Endothelial cell of umbilical vein (primary cell): Measurements from ENCODE around the gene AUTS2. TPM values are rescaled to one million over a fixed set of nuclear protein-coding genes. Genes with fewer than 3 reads are reported as not detected.

Source experiments
- BruUV-seq: library from RNA; stranded (reverse); fragments of 400-500 nt; replicated peaks from 2 replicates; lab custom pipeline; 2021; lab: Mats Ljungman, UMichigan
- CTCF ChIA-PET: fragments of 300-600, 350-600 bp; sonication (Branson Sonifier 250); formaldehyde crosslinking; loops from one replicate; lab custom pipeline; 2021; ENCODE audit warnings: antibody characterized with exemption, inconsistent platforms; lab: Charles Lee
- POLR2A ChIA-PET: fragments of 300-600, 350-600 bp; sonication (Branson Sonifier 250); formaldehyde crosslinking; loops from one replicate; lab custom pipeline; 2021; ENCODE audit warnings: antibody characterized with exemption, inconsistent platforms; lab: Charles Lee
- DNase-seq: peaks from one replicate; pipeline ENCODE4 v3.0.0-alpha.2; 2011; ENCODE audit warnings: low read depth, low spot score
- FAIRE-seq: peaks from 2 replicates; lab custom pipeline; 2011; peaks lifted over from hg19 to GRCh38; lab: Jason Lieb, UNC
- H2AFZ ChIP-seq: 2 replicates; pipeline ENCODE4 v1.6.0; 2012; ENCODE audit warnings: low read depth, low read length, control low read depth, inconsistent platforms
- H3K27ac ChIP-seq: 2 replicates; pipeline ENCODE4 v1.5.1; 2011; ENCODE audit warnings: low read depth, mild to moderate bottlenecking, control low read depth, low read length, moderate library complexity; ENCODE audit not compliant: insufficient read depth
- H3K27me3 ChIP-seq, 2 experiments: 2 replicates each; pipeline versions ENCODE4 v1.6.0 to v1.6.1; 2011; ENCODE audit warnings: low read length in 2 of 2, mixed read lengths in 1 of 2; ENCODE audit not compliant: control insufficient read depth in 2 of 2, insufficient read depth in 2 of 2
- H3K36me3 ChIP-seq, 2 experiments: 2 replicates in 1 of 2; 3 replicates in 1 of 2; pipeline ENCODE4 v1.5.1; 2011; ENCODE audit warnings: low read length in 2 of 2, mild to moderate bottlenecking in 1 of 2, moderate library complexity in 1 of 2; ENCODE audit not compliant: control insufficient read depth in 2 of 2, insufficient read depth in 2 of 2; ENCODE audit errors: extremely low read depth in 1 of 2
- H3K4me1 ChIP-seq: 3 replicates; pipeline ENCODE4 v1.5.1; 2011; ENCODE audit warnings: mild to moderate bottlenecking, low read length; ENCODE audit not compliant: control insufficient read depth, insufficient read depth; ENCODE audit errors: extremely low read depth
- H3K4me2 ChIP-seq: 2 replicates; pipeline ENCODE4 v1.6.1; 2011; ENCODE audit warnings: low read length, control low read depth, mixed read lengths; ENCODE audit not compliant: insufficient read depth
- H3K4me3 ChIP-seq, 3 experiments: fragments of 200-600 bp in 1 of 3; sonication (generic), shearing (Covaris generic) in 1 of 3; replicated peaks in 1 of 3; 2 replicates each; pipeline ENCODE4 v1.5.1; 2011 to 2016; ENCODE audit warnings: control low read depth in 3 of 3, low read length in 3 of 3, mild to moderate bottlenecking in 2 of 3, inconsistent platforms in 1 of 3, low read depth in 1 of 3, moderate library complexity in 1 of 3; ENCODE audit not compliant: insufficient read depth in 1 of 3
- H3K79me2 ChIP-seq: 2 replicates; pipeline ENCODE4 v1.6.0; 2012; ENCODE audit warnings: low read length, inconsistent platforms; ENCODE audit not compliant: control insufficient read depth, insufficient read depth
- H3K9ac ChIP-seq: replicated peaks from 2 replicates; pipeline ENCODE3; 2011; ENCODE audit warnings: low read length, control low read depth; ENCODE audit not compliant: insufficient read depth; ENCODE audit errors: extremely low read depth
- H3K9me1 ChIP-seq: replicated peaks from 3 replicates; pipeline ENCODE4 v1.6.0; 2011; ENCODE audit warnings: mild to moderate bottlenecking, low read length; ENCODE audit not compliant: control insufficient read depth, insufficient read depth; ENCODE audit errors: extremely low read depth
- H3K9me3 ChIP-seq: replicated peaks from 2 replicates; pipeline ENCODE4 v1.5.1; 2012; ENCODE audit warnings: low read length, inconsistent platforms; ENCODE audit not compliant: control insufficient read depth, insufficient read depth
- H4K20me1 ChIP-seq: replicated peaks from 2 replicates; pipeline ENCODE3; 2011; ENCODE audit warnings: mild to moderate bottlenecking, low read length; ENCODE audit not compliant: control insufficient read depth, insufficient read depth; ENCODE audit errors: extremely low read depth
- CTCF ChIP-seq, 2 donors: IDR thresholded peaks; 1 replicate in 1 of 2; 2 replicates in 1 of 2; pipeline ENCODE4 v1.5.1; 2011; ENCODE audit warnings: low read length in 2 of 2, mild to moderate bottlenecking in 2 of 2, moderate library complexity in 2 of 2, control low read depth in 1 of 2, inconsistent platforms in 1 of 2, low read depth in 1 of 2; ENCODE audit not compliant: insufficient read depth in 1 of 2; ENCODE audit errors: extremely low read depth in 1 of 2
- EZH2 ChIP-seq: IDR thresholded peaks from 2 replicates; pipeline ENCODE4 v1.6.1; 2012; ENCODE audit warnings: borderline replicate concordance, low read depth, mild to moderate bottlenecking, moderate library complexity, low read length, inconsistent platforms; ENCODE audit not compliant: severe bottlenecking
- FOS ChIP-seq: IDR thresholded peaks from 2 replicates; pipeline ENCODE4 v1.6.1; 2011; ENCODE audit warnings: mild to moderate bottlenecking, low read length, moderate library complexity, borderline replicate concordance; ENCODE audit not compliant: insufficient read depth
- GATA2 ChIP-seq: IDR thresholded peaks from 2 replicates; pipeline ENCODE4 v1.7.0; 2011; ENCODE audit warnings: low read depth, mild to moderate bottlenecking, moderate library complexity, mixed read lengths, low read length; ENCODE audit not compliant: insufficient read length, insufficient read depth
- JUN ChIP-seq: IDR thresholded peaks from 2 replicates; pipeline ENCODE4 v1.6.1; 2011; ENCODE audit warnings: borderline replicate concordance, low read depth; ENCODE audit not compliant: insufficient read length, insufficient read depth
- MAX ChIP-seq: IDR thresholded peaks from 2 replicates; pipeline ENCODE4 v1.6.1; 2011; ENCODE audit not compliant: insufficient read depth, insufficient read length
- MYC ChIP-seq: IDR thresholded peaks from one replicate; pipeline ENCODE4 v1.6.1; 2011; ENCODE audit warnings: mild to moderate bottlenecking, low read depth, low read length
- POLR2A ChIP-seq: IDR thresholded peaks from 2 replicates; pipeline ENCODE4 v1.6.1; 2012; ENCODE audit warnings: low read depth, mild to moderate bottlenecking, control low read depth, low read length
- POLR2AphosphoS5 ChIP-seq: IDR thresholded peaks from 2 replicates; pipeline ENCODE4 v1.6.1; 2012; ENCODE audit warnings: low read depth, mild to moderate bottlenecking, control low read depth, low read length, moderate library complexity; ENCODE audit not compliant: insufficient read depth
- dilution Hi-C: fragments of 300-500 bp; cut with MboI; formaldehyde crosslinking; loops from one replicate; pipeline ENCODE4 v1.15.0; 2019; ENCODE audit warnings: low sequenced_read_pairs; ENCODE audit not compliant: extremely low pct_ligation_motif_present
- intact Hi-C: fragments of 100-400 bp; cut with micrococcal nuclease; formaldehyde crosslinking; loops from one replicate; pipeline ENCODE4 v1.10.0; 2022
- polyA plus RNA-seq, 4 experiments: library from polyadenylated mRNA; depleted of rRNA in 3 of 4; stranded (reverse) in 3 of 4; unstranded in 1 of 4; fragments of >200 nt; gene quantifications; 2 replicates each; pipeline versions ENCODE4 v1.2.1 to v1.2.3, GENCODE V29; 2011 to 2012; ENCODE audit warnings: missing spikeins in 1 of 4
- total RNA-seq: library from RNA; stranded (reverse); gene quantifications from 2 replicates; pipeline ENCODE4 v1.2.3, GENCODE V29; 2021

Gene AUTS2
- total and polyA plus RNA-seq, 2 donors (not counting 3 experiments of a cell fraction or from before 2014, with no cell fraction given): 0.59 to 8.0 TPM

GRCh38 chr7:70237256-70237655 lies 639.0 kb downstream of the AUTS2 start:
- H4K20me1 ChIP-seq: no peaks in the 10 kb centered on the region
- dilution Hi-C loops: no loop called here

More at GRCh38 chr7:70237256-70237655, 639.0 kb downstream of the AUTS2 start:
- H3K9ac ChIP-seq: no peak overlapping the region
- TF ChIP-seq POLR2A: no peak
- no peak for TF ChIP-seq MYC
- no peak for TF ChIP-seq JUN
- TF ChIP-seq POLR2AphosphoS5: no peak
- no peak for TF ChIP-seq CTCF (IDR thresholded peaks at IDR 0.05; ENCODE audit: extremely low read depth in 1 of 2, insufficient read depth in 1 of 2, low read depth in 1 of 2, low read length in 2 of 2)
- no peak for TF ChIP-seq FOS
- TF ChIP-seq GATA2: no peak
- TF ChIP-seq EZH2: no peak
- no peak for TF ChIP-seq MAX
- FAIRE-seq (no peak), DNase-seq (no peak)
- no TSS peak for BruUV-seq
- no peak overlapping the region for H3K4me2 ChIP-seq
- no peaks in the 10 kb centered on the region for H3K9me1 ChIP-seq
- CTCF ChIA-PET: no interaction called here
- H3K79me2 ChIP-seq: no peaks in the 10 kb centered on the region
- POLR2A ChIA-PET: no interaction called here
- H3K4me3 ChIP-seq: no peak overlapping the region
- no peaks in the 10 kb centered on the region for H3K9me3 ChIP-seq
- no peaks in the 10 kb centered on the region for H3K36me3 ChIP-seq
- intact Hi-C loops: no loop called here
- H3K27ac ChIP-seq: no peak overlapping the region
- no peaks in the 10 kb centered on the region for H3K4me1 ChIP-seq
- no peak overlapping the region for H2AFZ ChIP-seq
- H3K27me3 ChIP-seq: no peaks in the 10 kb centered on the region
